Activated naive CD4-positive, alpha-beta T cell (primary cell): Measurements from ENCODE around the gene MANSC4.
"Not testable (repeated sequence)": the region's sequence is repeated elsewhere in the genome, so short reads cannot be mapped to it uniquely, and the experiment has no call there.

ENCODE experiments used
- DNase-seq, 4 experiments: peaks; one replicate each; lab custom pipeline; 2025; lab: John Stamatoyannopoulos, UW

Gene MANSC4

GRCh38 chr12:27751386-27752047 is 28.5 kb downstream of the MANSC4 start:
- DNase-seq: no peak

GRCh38 chr12:27747111-27747820 is 32.8 kb downstream of the MANSC4 start:
- DNase-seq: no peak

GRCh38 chr12:27745734-27746133 is 34.3 kb downstream of the MANSC4 start:
- DNase-seq: not testable (repeated sequence)

GRCh38 chr12:27743601-27744000 is 36.4 kb downstream of the MANSC4 start:
- no peak for DNase-seq

- not testable (repeated sequence) for DNase-seq
Observed at GRCh38 chr12:27734321-27734720, 45.7 kb downstream of the MANSC4 start.

- no peak for DNase-seq
Observed at GRCh38 chr12:27733791-27734190, 46.2 kb downstream of the MANSC4 start.

GRCh38 chr12:27733052-27733656 is 46.9 kb downstream of the MANSC4 start:
- peak in 1 of 4 experiments; percentile 3 for DNase-seq

- no peak for DNase-seq
Observed at GRCh38 chr12:27732281-27732680, 47.8 kb downstream of the MANSC4 start.

- DNase-seq: no peak
Observed at GRCh38 chr12:27730097-27730588, 49.9 kb downstream of the MANSC4 start.

- no peak for DNase-seq
Observed at GRCh38 chr12:27723212-27723611, 56.8 kb downstream of the MANSC4 start.
